Heart left ventricle (tissue), 16 donors: ENCODE measurements around the gene C1orf21. TPM values are rescaled to one million over a fixed set of nuclear protein-coding genes. Genes with fewer than 3 reads are reported as not detected.

Source experiments
- ATAC-seq, 4 donors: fragments of 200-7000 bp; cut with Tn5 transposase; one replicate each; pipeline ENCODE4 v1.9.1; 2020 to 2022; ENCODE audit warnings: moderate library complexity in 4 of 4, mild to moderate bottlenecking in 3 of 4, moderate number of reproducible peaks in 1 of 4
- DNase-seq, 5 donors: peaks; one replicate each; pipeline ENCODE4 v3.0.0-alpha.2; 2020
- H3K27ac ChIP-seq, 12 donors: fragments of 200-600 bp; sonication (generic) in 4 of 12; one replicate each; pipeline versions ENCODE4 v1.5.0 to v1.8.0; 2016 to 2022; ENCODE audit warnings: mild to moderate bottlenecking in 2 of 12
- H3K27me3 ChIP-seq, 9 donors: fragments of 200-600 bp; sonication (generic) in 2 of 9; one replicate each; pipeline versions ENCODE4 v1.5.1 to v1.8.0; 2016 to 2022; ENCODE audit warnings: mild to moderate bottlenecking in 3 of 9
- H3K36me3 ChIP-seq, 9 donors: fragments of 200-600 bp; sonication (generic) in 2 of 9; one replicate each; pipeline versions ENCODE4 v1.5.0 to v1.8.0; 2018 to 2022; ENCODE audit warnings: mild to moderate bottlenecking in 2 of 9
- H3K4me1 ChIP-seq, 12 donors: fragments of 200-600 bp; sonication (generic) in 4 of 12; one replicate each; pipeline versions ENCODE4 v1.5.0 to v1.8.0; 2016 to 2022; ENCODE audit warnings: mild to moderate bottlenecking in 3 of 12
- H3K4me3 ChIP-seq, 12 donors: fragments of 200-600 bp; sonication (generic) in 4 of 12; one replicate each; pipeline versions ENCODE4 v1.5.0 to v1.8.0; 2017 to 2022; ENCODE audit warnings: mild to moderate bottlenecking in 9 of 12, moderate library complexity in 4 of 12
- H3K9me3 ChIP-seq, 12 donors: fragments of 200-600 bp; sonication (generic) in 4 of 12; one replicate each; pipeline versions ENCODE4 v1.5.0 to v1.8.0; 2016 to 2022; ENCODE audit warnings: mild to moderate bottlenecking in 1 of 12
- POLR2A ChIP-seq, 2 donors: fragments of 450-650 bp; IDR thresholded peaks; one replicate each; pipeline ENCODE4 v1.6.1; 2017; ENCODE audit warnings: antibody characterized with exemption in 2 of 2, mild to moderate bottlenecking in 2 of 2, moderate library complexity in 2 of 2
- WGBS, 4 donors: extraction: QIAGEN DNeasy Blood & Tissue Kit in 2 of 4; methylation state at CpG; one replicate each; pipeline versions ENCODE4 v1.1.5 to v1.1.7; 2013 to 2018; 5-methylcytosine and 5-hydroxymethylcytosine counted together
- intact Hi-C, 10 donors: fragments of 100-400 bp; cut with DNase I; formaldehyde crosslinking; loops; one replicate each; pipeline versions ENCODE4 v1.11.1 to v1.14.2; 2022
- polyA plus RNA-seq, 2 donors: library from polyadenylated mRNA; stranded (reverse); fragments of 200-250 nt; gene quantifications; one replicate each; pipeline ENCODE4 v1.2.3, GENCODE V29; 2013
- total RNA-seq, 9 donors: library from RNA; depleted of rRNA in 2 of 9; stranded (reverse); fragments of >200 nt in 2 of 9; fragmentation: NEBNext Ultra II Directional in 3 of 9; extraction: Animal tissue kit (Norgen Biotek cat#: 25700) in 3 of 9; gene quantifications; one replicate each; pipeline versions ENCODE4 v1.1.0 to v1.2.4, GENCODE V29; 2016 to 2023
- TF ChIP-seq, protein P1 (sequence below), 12 donors: fragments of 200-600 bp; sonication (generic) in 4 of 12; IDR thresholded peaks; one replicate each; pipeline versions ENCODE4 v1.5.0 to v1.8.0; 2018 to 2022; ENCODE audit warnings: antibody characterized with exemption in 12 of 12, mild to moderate bottlenecking in 5 of 12
- donor health status: ischemic (EF 13 %, LVEDD 7.1; RV severe dilation, severe dysfunction).
- donor health status: healthy with polysubstance abuse.
- donor health status: DM: no; HTN: yes; CAD: no.
- donor health status: DM: no; HTN: no; CAD: no.
- donor health status: ischemic (EF 25% LVEDD 6.9; RV normal size, moderate dysfunction).
- donor health status: ischemic (EF 25% LVEDD 5.7; RV mildly dilated, moderate dysfunction).
- donor health status: healthy.
- donor health status: DM: yes; HTN: yes; CAD: no.
- donor health status: ischemic (EF 35%, LVEDD 5.7; RV mildly dilated, moderate dysfunction).
- donor health status: nonischemic (EF 11% LVEDD 7.7; RV severe dilation, severe dysfunction).
- donor health status: DM: yes; HTN: yes; CAD: no.
- donor health status: PGD.
- donor health status: ischemic (EF 29% LVEDD 5.4; RV normal size, mild dysfunction).
- donor health status: nonischemic (EF 23%, LVEDD 6.1; RV moderate dilation, normal function).

C1orf21 gene
- total and polyA plus RNA-seq, 11 donors: 32.0 to 81.3 (median 68.4) TPM

DNA sequence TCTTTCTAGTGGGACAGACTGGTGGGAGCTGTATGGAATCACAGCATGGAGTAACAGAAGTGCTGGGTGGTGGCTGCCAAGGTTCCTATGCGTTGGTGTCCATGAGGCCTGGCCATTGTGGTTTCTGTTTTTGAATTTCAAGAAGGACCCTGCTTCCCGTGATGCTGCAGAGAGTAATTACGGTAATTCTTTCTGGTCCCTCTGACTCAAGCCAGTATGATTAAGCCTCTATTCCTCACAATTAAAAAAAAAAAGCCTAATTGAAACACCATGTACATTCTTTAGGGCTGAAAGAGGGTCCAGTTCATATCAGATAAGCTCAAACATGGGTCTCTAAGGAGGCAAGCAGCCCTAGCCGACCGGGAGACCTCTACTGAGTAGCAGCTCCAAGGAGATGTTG lies 10.5 kb upstream of the C1orf21 start:
- TF ChIP-seq POLR2A (IDR thresholded peaks at IDR 0.05): no peak
- TF ChIP-seq, protein P1, sequence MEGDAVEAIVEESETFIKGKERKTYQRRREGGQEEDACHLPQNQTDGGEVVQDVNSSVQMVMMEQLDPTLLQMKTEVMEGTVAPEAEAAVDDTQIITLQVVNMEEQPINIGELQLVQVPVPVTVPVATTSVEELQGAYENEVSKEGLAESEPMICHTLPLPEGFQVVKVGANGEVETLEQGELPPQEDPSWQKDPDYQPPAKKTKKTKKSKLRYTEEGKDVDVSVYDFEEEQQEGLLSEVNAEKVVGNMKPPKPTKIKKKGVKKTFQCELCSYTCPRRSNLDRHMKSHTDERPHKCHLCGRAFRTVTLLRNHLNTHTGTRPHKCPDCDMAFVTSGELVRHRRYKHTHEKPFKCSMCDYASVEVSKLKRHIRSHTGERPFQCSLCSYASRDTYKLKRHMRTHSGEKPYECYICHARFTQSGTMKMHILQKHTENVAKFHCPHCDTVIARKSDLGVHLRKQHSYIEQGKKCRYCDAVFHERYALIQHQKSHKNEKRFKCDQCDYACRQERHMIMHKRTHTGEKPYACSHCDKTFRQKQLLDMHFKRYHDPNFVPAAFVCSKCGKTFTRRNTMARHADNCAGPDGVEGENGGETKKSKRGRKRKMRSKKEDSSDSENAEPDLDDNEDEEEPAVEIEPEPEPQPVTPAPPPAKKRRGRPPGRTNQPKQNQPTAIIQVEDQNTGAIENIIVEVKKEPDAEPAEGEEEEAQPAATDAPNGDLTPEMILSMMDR (IDR thresholded peaks at IDR 0.05): no peak
- no peaks in the 10 kb centered on the region for H3K9me3 ChIP-seq
- no peak overlapping the region for H3K27ac ChIP-seq
- DNase-seq: no peak
- no peaks in the 10 kb centered on the region for H3K36me3 ChIP-seq
- intact Hi-C loops: loop anchor here in 3 of 10 donors (10.0 kb wide), 2 partner anchors 288 to 302 kb away; no protein-coding TSS in a partner anchor
- H3K4me3 ChIP-seq: no peak overlapping the region
- peaks cover 0 to 8% (median 0%) of the 10 kb centered on the region in 12 donors for H3K4me1 ChIP-seq
- WGBS, 4 donors: 77 to 95% (median 92%) methylated on average over 5 of the region's 5 CpGs
- no peak for ATAC-seq
- H3K27me3 ChIP-seq: no peaks in the 10 kb centered on the region

DNA sequence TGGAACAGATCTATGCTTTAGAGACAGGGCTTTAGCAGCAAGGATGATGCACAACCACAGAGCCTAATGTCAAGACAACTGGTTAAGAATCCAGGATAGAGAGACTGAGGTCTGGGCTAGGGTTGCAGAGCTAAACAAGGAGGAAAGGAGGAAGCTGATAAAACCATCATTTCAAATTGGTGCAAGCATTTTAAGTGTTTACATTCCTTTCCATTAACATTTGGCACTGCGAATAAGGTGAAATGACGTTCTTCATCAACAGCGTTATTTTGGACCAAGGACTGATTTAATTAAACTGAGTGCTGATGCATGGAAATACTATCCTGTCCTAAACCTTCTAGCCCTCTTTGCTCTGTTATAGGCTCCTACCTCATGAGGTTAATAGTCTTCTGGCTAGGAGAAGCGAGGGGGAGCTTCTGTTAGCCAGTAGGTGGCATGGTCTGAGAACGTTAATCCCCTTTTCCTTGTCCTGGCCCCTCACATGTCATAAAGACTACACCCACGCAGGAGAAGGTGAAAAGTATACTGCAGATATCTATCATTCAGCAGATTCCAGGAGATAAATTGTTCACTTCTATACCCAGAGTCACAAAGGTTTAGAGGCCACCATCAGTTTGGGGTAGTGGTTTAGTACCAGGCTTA lies 7.6 kb upstream of the C1orf21 start:
- no peak for TF ChIP-seq POLR2A (IDR thresholded peaks at IDR 0.05)
- TF ChIP-seq, protein P1 (IDR thresholded peaks at IDR 0.05): peak in 10 of 12 donors; percentile 17 to 48 (median 32)
- ATAC-seq (peak; percentile 51 to 62 (median 56)), DNase-seq (no peak)
- Histone ChIP-seq H3K4me3 (no peak overlapping the region), H3K27me3 (no peaks in the 10 kb centered on the region), H3K36me3 (no peaks in the 10 kb centered on the region), H3K4me1 (peaks cover 0 to 8% (median 0%) of the 10 kb centered on the region in 12 donors), H3K9me3 (no peaks in the 10 kb centered on the region), H3K27ac (no peak overlapping the region)
- intact Hi-C loops: loop anchor here in 3 of 10 donors (10.0 kb wide), 2 partner anchors 286 to 304 kb away; no protein-coding TSS in a partner anchor
- 49 to 51% (median 49%) methylated on average over 6 of the region's 6 CpGs for WGBS, 4 donors

DNA sequence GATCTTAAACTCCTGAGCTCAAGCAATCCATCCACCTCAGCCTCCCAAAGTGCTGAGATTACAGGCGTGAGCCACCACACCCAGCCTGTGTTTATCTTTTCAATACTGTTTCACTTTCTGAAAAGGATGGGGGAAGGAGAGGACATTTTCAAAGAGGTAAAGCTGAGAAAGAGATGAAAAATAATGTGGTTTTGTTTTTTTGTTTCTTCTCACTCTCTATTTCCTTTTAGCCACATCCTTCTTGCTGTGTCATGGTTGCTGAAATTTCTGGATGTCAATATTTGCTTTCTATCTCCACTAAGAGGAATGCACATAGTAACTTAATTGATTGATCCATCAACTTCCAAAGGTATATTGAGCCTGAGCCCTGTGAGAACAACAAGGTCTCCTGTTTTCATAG lies 6.4 kb upstream of the C1orf21 start:
- TF ChIP-seq, protein P1 (IDR thresholded peaks at IDR 0.05): no peak
- no peak for TF ChIP-seq POLR2A (IDR thresholded peaks at IDR 0.05)
- intact Hi-C loops: loop anchor here in 6 of 10 donors (5.0 to 10.0 kb wide), 5 partner anchors 86 to 306 kb away; no protein-coding TSS in a partner anchor
- peaks cover 0 to 8% (median 0%) of the 10 kb centered on the region in 12 donors for H3K4me1 ChIP-seq
- DNase-seq (no peak), ATAC-seq (no peak)
- WGBS, 4 donors: 91 to 97% (median 93%) methylated on average over 1 of the region's 1 CpG
- no peak overlapping the region for H3K4me3 ChIP-seq
- H3K27ac ChIP-seq: no peak overlapping the region
- H3K27me3 ChIP-seq: no peaks in the 10 kb centered on the region
- H3K9me3 ChIP-seq: no peaks in the 10 kb centered on the region
- no peaks in the 10 kb centered on the region for H3K36me3 ChIP-seq

DNA sequence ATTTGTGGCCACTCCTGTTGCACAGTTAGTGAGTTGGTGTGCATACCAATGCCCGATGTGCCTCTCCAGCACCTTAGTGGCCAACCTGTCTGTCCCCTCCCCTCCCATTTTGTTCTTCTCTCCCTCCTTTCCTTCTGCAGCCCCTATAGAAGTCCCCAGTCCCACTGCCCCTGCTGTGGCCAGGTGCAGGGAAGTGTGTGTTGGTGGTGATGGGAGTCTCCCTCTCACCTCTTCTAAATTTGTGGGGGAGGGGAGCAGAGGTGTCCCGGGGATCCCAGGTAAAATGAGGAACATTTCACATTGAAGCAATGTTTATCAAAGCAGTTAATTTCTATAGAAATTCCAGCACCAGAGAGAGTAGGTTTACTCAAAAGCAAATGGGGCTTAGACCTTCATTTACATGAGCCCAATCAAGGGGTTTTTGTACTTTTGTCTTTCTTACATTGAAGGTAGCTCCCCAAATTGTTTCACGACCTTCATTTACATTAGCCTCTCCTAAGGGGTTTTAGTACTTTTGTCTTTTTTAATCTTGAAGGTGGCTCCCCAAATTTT lies 3.0 kb upstream of the C1orf21 start:
- H3K36me3 ChIP-seq: no peaks in the 10 kb centered on the region
- H3K4me1 ChIP-seq: peaks cover 0 to 14% (median 6%) of the 10 kb centered on the region in 12 donors
- H3K27me3 ChIP-seq: no peaks in the 10 kb centered on the region
- DNase-seq (no peak), ATAC-seq (no peak)
- TF ChIP-seq, protein P1 (IDR thresholded peaks at IDR 0.05): no peak
- TF ChIP-seq POLR2A (IDR thresholded peaks at IDR 0.05): no peak
- H3K4me3 ChIP-seq: no peak overlapping the region
- H3K9me3 ChIP-seq: no peaks in the 10 kb centered on the region
- intact Hi-C loops: loop anchor here in 6 of 10 donors (5.0 to 10.0 kb wide), 5 partner anchors 89 to 309 kb away; no protein-coding TSS in a partner anchor
- WGBS, 4 donors: 75 to 80% (median 77%) methylated on average over 3 of the region's 3 CpGs
- no peak overlapping the region for H3K27ac ChIP-seq
